Fibroblast of skin of abdomen (primary cell): ENCODE results near the gene PRKAA2.

Experiments used
- DNase-seq: peaks from one replicate; pipeline ENCODE4 v3.0.0-alpha.2; 2013

PRKAA2 gene

DNA sequence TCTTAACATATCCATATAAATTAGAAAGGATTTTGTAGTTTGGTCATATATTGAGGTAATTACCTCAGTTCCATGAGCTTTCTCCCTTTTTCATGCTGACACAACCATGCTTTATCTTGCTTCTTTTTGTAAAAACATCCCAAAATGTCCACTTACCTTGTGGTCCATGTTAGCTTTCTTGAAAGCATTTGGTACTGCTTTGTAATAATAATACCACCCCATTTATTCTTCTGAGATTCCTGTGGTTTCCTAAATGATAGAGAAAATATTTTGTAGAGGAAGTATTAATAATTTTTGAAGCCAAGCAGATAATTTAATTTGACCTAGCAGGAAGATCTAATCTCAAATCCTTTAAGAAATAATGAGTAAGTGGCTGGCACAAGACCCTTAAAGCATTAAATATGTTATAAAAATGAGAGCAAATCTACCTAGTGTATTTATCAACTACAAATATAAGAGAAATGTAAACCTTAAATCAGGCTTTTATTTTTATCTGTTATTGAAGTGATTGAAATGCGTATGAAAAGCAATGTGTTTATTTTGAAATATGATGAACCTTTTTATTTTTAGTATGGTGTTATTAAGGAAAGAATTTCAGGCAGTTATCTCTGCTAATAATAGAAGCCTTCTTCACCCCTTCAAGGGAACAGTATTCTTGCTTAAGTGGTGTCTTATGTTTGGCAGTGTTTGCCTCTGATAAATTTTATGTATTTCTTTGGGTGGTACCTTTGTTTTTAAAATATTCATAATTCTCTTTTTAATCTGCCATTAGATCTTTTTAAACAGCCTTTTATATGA lies 9.2 kb downstream of the PRKAA2 start:
- no peak for DNase-seq

DNA sequence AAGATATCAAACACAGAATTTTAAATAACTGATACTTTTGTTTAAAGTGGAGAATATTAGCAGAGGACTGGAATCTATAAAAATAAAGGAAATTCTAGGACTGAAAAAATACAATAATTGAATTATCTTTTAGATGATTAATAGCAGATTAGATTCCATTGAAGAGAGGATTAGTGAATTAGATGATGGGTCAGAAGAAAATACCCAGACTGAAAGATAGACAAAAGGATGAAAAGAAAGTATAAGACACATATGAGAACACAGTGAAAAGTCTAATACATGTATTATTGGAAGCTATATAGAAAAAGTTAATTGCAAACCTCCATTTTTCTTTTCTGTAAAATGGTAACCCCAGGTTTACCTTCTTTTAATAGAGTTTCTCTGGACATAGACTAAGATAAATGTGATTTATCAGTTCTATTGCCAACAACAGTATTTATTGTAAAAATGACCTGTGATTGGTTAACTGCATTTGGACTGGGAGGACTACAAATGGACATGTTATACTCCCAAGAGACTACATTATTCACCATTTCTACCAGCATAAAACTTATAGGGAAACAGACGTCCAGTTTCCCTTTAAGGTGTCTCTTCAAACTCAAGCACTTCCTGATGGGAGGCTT lies 11.0 kb downstream of the PRKAA2 start:
- DNase-seq, result no peak

DNA sequence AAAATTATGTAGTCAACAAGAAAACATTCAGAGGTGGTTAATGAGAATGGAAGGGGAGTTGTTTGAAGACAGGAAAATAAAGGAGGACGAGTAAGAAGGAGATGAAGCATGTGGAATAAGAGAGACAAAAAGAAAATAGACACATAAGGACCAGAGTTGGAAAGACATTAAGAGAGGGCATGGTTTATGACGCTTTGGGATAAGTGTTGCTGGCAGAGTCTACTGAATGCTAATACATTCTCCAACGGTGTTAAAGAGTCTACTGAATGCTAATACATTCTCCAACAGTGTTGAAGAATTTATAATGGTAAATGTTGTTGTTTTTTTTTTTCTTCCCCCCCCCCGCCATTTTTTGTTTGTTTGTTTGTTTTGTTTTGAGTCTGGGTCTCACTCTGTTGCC lies 13.1 kb downstream of the PRKAA2 start:
- no peak for DNase-seq

DNA sequence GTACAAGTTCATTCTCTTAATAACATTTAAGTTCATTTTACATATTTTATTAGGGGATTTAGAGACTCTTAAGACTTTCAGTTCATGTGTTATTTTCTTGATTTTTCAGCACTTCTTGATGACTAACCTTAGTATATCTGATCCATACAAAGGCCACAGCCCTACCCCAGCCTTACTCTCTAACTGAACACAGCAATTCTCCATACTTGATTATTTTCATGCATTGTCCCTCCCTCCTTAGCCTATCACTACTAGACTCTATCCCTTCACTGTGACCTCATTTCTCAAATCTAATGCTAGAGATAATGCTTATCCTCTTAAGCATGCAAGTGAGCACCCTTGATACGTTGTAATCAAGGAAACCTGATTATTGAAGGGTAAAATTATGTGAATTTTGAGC lies 15.2 kb downstream of the PRKAA2 start:
- no peak for DNase-seq

- DNase-seq, result no peak
These were observed 18.7 kb downstream of the PRKAA2 start for GRCh38 chr1:56663846-56664245.

DNA sequence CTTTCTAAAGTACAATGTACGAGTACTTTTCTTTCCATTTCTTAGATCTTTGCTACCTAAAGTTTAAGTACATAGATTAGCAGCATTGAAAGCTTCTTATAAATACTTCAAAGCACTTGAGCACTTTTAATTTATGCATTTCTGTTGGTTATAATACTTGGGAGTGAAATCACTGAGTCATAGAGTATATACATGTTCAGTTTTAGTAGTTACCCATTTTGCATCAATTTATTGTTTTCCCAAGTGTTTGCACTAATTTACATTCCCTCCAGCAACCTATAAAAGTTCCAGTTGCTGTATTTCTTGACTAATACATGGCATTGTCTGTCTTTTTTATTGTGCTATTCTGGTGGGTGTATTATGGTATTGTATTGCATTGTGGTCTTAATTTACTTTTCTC lies 20.3 kb downstream of the PRKAA2 start:
- no peak for DNase-seq

DNA sequence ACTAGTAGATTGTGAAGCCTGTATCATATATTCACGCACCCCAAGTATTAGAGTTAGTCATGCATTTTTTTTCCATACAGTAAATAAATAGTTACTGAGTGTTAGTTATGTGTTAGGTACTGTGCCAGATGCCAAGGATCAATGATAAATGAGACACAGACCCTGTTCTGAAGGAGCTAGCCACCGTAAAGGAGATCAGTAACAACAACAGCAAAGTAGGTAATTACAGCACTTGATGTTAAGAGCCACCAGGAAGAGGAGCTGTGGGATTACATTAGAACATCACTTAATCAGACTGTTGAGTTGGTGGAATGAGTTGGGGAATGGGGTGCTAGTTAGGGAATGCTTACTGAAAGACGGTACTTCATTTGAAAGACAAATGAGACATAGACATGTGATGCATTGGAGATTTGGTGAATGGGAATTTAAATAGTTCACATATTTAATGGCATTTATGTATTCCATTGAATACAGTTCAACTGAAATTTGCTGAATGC lies 21.0 kb downstream of the PRKAA2 start:
- no peak for DNase-seq

DNA sequence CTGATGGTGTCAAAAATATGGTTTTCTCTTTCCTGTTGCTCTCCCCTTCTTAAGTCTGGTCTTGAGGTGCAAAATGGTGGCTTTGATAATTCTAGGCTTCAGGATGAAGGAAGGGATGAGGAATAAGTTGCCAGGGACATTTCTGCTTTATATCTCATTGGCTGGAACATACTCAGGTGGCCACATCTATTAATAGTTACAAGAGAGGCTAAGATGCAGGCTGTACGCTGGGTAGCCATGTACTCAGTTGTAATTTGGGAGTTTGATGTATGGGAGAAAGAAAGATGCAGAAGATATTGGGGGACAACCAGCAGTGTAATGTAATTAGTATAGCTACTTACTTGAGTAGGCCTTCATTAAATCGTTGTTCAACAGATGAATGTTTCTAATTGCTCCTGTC lies 25.2 kb downstream of the PRKAA2 start:
- no peak for DNase-seq

DNA sequence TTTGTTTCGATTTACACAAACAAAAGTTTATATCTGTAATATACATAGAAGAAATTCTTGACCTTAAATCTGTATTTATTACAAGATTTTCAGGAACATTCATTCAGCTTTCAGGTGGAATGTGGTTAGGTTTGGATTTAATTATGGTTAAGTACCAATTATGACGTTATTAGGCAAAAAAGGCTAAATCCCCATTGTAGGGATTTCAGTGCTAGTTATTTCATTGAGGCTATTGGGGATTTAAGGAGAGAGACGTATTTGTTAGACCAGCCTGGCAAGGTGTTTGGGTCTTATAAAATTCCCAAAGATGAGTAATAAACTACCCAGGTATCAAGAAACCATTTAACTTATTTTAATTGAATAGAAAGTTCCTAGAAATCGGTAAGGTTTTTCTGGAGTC lies 26.0 kb downstream of the PRKAA2 start:
- no peak for DNase-seq

DNA sequence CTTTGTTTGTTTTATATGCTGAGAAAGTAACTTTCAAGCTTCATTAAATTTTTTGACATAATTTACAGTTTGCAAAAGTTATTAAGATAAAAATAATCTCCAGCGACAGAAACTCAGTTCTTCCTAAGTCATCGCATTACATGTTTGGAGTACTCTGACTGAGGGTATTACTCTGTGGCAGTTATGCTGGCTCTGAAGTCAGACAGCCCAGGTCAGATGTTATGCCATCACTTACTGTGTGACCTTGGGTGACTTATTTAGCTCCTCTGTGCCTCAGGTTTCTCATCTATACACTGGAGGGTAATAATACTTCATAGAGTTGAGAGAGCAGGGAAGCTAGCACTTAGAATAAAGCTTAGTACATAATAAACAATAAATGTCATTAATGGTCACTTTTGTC lies 26.4 kb downstream of the PRKAA2 start:
- DNase-seq, result no peak

GRCh38 chr1:56672579-56672978 lies 27.5 kb downstream of the PRKAA2 start:
- no peak for DNase-seq

DNA sequence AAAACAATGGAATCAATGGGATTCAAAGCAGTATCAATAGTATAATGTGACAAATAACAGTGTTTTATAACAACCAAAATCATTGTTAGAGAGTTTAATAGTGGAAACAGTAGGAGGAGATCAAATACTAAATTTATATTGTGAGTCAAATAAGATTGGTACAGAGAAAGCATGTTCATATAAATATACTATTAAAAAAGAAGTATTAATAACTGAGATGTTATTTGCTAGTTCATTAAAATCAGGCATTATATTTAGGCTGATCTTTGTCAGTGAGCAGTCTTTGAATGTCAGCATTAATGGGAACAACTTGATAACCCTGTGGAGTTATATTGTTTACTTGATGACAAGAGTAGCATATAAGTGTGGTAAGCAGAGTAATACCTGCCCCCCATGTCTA lies 30.6 kb downstream of the PRKAA2 start:
- DNase-seq, result no peak

DNA sequence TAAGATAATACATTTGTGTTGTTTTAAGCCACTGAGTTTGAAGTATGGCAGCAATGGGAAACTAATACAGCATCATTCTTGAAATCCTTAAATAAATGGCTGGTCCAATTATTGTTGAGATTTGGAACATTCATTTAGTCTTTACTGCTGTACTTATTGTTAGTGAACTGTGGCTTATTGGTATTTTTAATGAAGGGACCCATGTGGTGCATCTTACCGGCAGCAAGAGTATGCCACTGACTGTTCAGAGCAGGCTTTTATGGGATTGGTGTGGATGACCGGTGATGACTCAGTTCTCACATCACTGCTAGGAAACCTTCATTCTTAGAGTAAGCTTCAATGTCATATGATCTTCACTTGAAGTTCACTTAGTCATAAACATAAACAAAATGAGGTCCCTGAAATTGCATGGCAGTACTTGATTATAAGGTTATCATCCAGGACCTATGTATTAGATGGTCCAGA lies 31.5 kb downstream of the PRKAA2 start:
- DNase-seq, result peak; percentile 71

- no peak for DNase-seq
These were observed 38.5 kb downstream of the PRKAA2 start for GRCh38 chr1:56683569-56683968.

DNA sequence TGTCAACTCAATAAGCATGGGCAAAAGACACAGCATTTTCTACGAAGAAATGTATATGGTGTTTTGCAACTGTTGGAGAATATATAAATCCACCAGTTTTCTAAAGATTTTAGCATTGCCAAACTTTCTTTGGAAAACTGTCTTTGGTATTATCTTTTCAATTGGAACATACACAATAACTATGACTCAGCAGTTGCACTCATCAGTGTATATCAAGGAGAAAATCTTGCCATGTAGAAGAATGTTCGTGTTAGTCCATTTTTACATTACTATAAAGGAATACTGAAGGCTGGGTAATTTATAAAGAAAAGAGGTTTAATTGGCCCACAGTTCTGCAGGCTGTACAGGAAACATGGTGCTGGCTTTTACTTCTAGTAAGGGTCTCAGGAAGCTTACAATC lies 41.1 kb downstream of the PRKAA2 start:
- peak; percentile 28 for DNase-seq

DNA sequence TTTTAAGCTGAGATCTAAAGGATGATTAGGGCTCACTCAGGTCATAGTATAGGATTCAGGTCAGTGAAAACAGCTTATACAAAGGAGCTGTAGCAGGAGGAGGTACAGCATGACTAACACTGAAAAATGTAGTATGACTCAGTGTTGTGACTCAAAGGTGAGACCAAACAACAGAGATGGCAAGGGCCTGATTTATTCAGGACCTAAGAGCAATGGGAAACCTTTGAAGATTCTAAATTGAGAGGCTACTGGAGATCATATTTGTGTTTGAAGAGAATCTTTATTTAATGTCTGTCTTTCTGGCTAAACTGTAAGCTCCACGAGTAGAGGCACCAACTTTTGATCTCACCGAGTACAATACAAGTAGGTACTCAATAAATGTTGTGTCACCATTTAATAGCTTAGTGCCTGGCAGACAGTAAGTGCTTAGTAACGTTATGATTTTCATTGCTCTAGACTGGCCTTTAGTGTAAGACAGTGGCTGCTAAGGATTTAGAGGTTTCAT lies 43.5 kb downstream of the PRKAA2 start:
- peak; percentile 65 for DNase-seq

DNA sequence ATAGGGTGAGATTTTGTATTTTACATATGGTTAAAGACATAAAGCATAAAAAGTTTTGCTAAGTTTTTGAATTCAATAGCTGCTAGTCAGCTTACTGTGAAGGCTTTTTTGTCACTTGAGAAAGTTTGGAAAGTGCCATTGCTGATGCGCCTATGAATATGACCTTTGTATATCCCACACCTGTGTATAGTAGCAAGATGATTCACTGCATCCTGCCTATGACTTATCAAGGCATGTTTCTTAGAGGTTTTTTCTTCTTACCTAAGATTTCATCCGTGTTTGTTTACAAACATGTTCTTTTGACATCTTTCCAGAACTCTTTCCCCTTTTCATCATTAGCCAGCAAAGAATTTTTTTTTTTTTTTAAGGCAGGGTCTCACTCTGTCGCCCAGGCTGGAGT lies 51.5 kb downstream of the PRKAA2 start:
- no peak for DNase-seq

DNA sequence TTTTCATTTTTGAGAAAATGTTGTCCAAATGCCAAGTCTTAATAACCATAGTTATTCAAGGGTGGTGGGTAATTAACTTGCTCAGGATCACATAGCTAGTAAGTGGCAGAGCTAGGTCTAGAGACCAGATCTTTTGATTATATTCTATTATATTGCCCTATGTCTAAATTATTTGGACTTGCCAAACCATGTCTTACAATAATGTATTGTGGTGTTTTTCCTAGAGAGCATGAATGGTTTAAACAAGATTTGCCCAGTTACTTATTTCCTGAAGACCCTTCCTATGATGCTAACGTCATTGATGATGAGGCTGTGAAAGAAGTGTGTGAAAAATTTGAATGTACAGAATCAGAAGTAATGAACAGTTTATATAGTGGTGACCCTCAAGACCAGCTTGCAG lies 58.6 kb downstream of the PRKAA2 start:
- no peak for DNase-seq

DNA sequence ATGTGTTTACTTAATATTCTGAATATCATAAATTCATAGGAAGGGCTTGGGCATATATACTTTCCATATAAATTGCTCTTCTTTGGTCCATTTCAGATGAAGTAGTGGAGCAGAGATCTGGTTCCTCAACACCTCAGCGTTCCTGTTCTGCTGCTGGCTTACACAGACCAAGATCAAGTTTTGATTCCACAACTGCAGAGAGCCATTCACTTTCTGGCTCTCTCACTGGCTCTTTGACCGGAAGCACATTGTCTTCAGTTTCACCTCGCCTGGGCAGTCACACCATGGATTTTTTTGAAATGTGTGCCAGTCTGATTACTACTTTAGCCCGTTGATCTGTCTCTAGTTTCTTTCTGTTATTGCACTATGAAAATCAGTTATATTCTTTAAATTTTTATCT lies 62.3 kb downstream of the PRKAA2 start:
- DNase-seq, result no peak

DNA sequence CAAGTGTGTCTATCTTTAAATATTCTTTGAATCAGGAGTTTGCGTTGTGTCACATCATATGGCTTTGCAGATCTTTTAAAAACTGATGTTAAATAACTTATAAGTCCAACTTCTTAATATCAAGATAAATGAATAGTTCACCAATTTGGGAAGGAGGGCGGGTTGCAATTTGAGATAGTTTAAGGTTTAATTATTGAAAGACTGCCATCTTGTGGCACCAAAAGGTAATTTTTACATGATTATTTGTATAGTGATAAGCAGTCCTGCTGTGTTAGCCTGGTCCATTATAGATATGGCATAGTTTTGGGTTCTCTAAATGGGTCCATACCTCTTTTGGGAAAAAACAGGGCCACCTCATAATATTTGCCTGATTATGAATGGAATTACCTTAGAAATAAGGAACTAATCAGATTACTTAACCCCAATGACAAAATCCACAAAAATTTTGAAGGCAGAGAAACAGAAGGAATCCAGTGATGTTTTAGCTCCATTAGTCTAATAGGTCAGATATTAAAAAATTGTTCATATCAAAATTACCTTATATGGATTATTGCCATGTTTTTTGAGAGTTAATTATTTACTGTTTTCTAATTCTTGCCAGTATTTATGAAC lies 64.3 kb downstream of the PRKAA2 start:
- DNase-seq, result peak; percentile 57

GRCh38 chr1:56709995-56710394 lies 64.9 kb downstream of the PRKAA2 start:
- no peak for DNase-seq

GRCh38 chr1:56710646-56711045 lies 65.5 kb downstream of the PRKAA2 start:
- peak; percentile 87 for DNase-seq

DNA sequence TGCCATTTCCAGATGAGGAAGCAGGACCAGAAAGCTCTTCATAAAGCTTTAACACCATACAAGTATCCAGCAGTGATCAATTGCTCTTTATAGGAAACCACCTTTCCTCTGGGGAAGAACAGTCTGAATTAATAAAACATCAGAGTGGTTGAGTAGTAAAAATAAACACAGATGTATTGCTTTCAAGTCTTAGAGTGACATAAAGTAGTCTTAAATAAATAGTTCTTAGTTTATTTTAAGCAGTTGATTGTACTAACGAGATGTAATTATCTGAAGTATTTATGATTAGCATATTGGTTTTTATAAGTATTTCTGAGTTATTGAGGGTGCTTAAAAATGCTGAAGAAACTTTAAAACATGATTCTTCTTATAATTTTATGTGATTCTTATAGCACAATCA lies 67.0 kb downstream of the PRKAA2 start:
- DNase-seq, result no peak

DNA sequence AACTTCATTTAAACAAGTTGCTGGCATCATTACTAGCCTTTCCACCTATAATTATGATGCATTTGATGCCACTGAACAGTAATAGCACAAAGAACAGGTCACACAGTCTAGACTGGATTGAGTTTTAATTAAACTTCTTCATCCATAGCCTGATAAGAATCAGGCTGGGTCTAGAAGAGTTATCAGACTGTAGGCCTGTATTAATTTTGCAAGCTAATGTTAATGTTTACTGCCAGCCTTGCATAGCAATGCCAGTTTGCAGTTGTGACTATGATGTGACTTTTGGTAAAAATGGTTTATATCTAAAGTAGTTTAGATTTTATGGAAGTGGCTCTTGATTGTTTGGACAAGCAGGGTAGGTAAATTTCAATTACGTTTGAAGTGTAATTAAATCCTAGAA lies 68.0 kb downstream of the PRKAA2 start:
- DNase-seq, result no peak
